K562 (cell line): Measurements from ENCODE around the gene NUFIP2.

Experiments used
- CTCF ChIP-seq, 3 experiments: IDR thresholded peaks in 2 of 3; conservative IDR thresholded peaks in 1 of 3; 2 replicates each; pipeline ENCODE4 v1.5.1; 2011 to 2012; ENCODE audit warnings: low read length in 3 of 3, mild to moderate bottlenecking in 3 of 3, control low read depth in 2 of 3, improper control_type of control experiment in 1 of 3, inconsistent platforms in 1 of 3, low read depth in 1 of 3, mixed read lengths in 1 of 3, moderate library complexity in 1 of 3; ENCODE audit not compliant: insufficient read depth in 2 of 3
- FOXK1 ChIP-seq: sonication (generic); formaldehyde crosslinking; IDR thresholded peaks from 2 replicates; pipeline ENCODE4 v1.8.0; 2022; ENCODE audit warnings: missing genetic modification reagents, mild to moderate bottlenecking, borderline replicate concordance
- PHF21A ChIP-seq: fragments of 450-650 bp; IDR thresholded peaks from 2 replicates; pipeline ENCODE4 v1.6.1; 2017; ENCODE audit warnings: low read depth, borderline replicate concordance

GRCh38 chr17:29273924-29274323 lies 20.0 kb downstream of the NUFIP2 start:
- TF ChIP-seq PHF21A (no peak), FOXK1 (no peak), CTCF (IDR thresholded peaks at IDR 0.05 in 2 of 3, conservative IDR thresholded peaks at IDR 0.05 in 1 of 3; ENCODE audit: insufficient read depth in 2 of 3, low read depth in 1 of 3, low read length in 3 of 3) (no peak)
